ENCODE measurements around the gene UBAC2.

The UBAC2 gene

DNA sequence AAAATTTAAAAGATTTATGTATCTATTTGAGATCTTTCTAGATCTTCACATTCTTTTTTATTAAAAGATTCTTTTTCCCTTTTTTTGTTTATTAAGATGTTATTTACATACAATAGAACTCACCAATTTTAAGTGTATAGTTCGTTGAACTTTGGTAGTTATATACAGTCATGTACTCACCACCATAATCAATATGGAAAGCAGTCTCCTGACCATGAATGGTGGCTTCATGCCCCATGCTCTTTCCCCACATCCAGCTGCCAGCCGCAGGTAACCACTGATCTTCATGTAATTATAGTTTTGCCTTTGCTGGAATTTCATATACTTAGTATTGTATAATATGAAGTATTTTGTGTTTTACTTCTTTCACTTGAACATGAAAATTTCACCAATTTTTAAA, 127.1 kb downstream of the UBAC2 start:
- no peak overlapping the region for H3K4me3 ChIP-seq (ENCODE audit: control insufficient read depth, low read depth, low read length)
- DNase-seq (ENCODE audit: low read depth), result no peak
- TF ChIP-seq CTCF (IDR thresholded peaks at IDR 0.05; ENCODE audit: control insufficient read depth, insufficient read depth, low read depth, low read length, missing control alignments), result no peak

- no peak for DNase-seq (ENCODE audit: low read depth)
- H3K4me3 ChIP-seq (ENCODE audit: control insufficient read depth, low read depth, low read length), result no peak overlapping the region
- TF ChIP-seq CTCF (IDR thresholded peaks at IDR 0.05; ENCODE audit: control insufficient read depth, insufficient read depth, low read depth, low read length, missing control alignments), result no peak
Observed at GRCh38 chr13:99329477-99329876, 128.8 kb downstream of the UBAC2 start.

DNA sequence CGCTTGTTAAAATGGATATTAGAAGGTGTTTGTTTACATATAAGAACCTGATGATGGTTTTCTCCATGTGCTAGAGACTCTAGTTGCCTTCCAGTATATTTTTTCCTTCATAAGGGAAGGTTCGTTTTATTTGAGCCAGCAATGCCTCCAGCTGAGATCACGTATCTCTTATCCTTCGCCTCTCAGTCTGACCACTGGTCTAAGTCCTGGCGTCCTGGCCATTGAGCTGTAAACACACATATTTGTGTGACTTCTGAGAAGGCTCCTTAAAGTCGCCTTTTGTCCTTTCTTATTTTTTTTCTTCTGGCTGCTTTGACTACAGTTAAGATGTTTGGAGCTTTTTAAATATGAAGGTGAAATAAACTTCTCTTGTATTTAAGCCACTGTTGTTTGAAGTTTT, 130.3 kb downstream of the UBAC2 start:
- H3K4me3 ChIP-seq (ENCODE audit: control insufficient read depth, low read depth, low read length), result no peak overlapping the region
- no peak for TF ChIP-seq CTCF (IDR thresholded peaks at IDR 0.05; ENCODE audit: control insufficient read depth, insufficient read depth, low read depth, low read length, missing control alignments)
- no peak for DNase-seq (ENCODE audit: low read depth)

- no peak for TF ChIP-seq CTCF (IDR thresholded peaks at IDR 0.05; ENCODE audit: control insufficient read depth, insufficient read depth, low read depth, low read length, missing control alignments)
- DNase-seq (ENCODE audit: low read depth), result no peak
Observed at GRCh38 chr13:99331881-99332293, 131.2 kb downstream of the UBAC2 start.

GRCh38 chr13:99332456-99332855, 131.8 kb downstream of the UBAC2 start:
- no peak overlapping the region for H3K4me3 ChIP-seq (ENCODE audit: control insufficient read depth, low read depth, low read length)
- DNase-seq (ENCODE audit: low read depth), result no peak
- TF ChIP-seq CTCF (IDR thresholded peaks at IDR 0.05; ENCODE audit: control insufficient read depth, insufficient read depth, low read depth, low read length, missing control alignments), result no peak

More at GRCh38 chr13:99331881-99332293, 131.2 kb downstream of the UBAC2 start:
- no peak overlapping the region for H3K4me3 ChIP-seq (ENCODE audit: control insufficient read depth, low read depth, low read length)

DNA sequence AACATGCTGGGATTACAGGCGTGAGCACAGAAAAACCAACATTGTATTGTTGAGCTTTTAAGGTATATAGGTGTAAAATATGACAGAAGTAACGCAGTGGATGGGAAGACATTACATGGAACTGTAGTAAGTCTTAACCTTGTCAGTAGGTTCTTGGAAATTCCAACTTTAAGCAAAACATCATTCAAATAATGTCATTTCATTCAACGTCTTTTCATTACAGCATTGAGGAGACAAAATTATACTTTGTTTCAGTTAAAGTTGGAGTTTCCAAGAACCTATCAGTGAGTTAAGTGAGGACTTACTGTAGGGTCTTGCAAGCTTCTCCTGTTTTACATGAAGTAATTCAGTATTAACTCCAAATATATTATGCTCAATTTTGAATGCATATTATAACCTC, 133.6 kb downstream of the UBAC2 start:
- no peak for TF ChIP-seq CTCF (IDR thresholded peaks at IDR 0.05; ENCODE audit: control insufficient read depth, insufficient read depth, low read depth, low read length, missing control alignments)
- no peak for DNase-seq (ENCODE audit: low read depth)
- no peak overlapping the region for H3K4me3 ChIP-seq (ENCODE audit: control insufficient read depth, low read depth, low read length)

- DNase-seq (ENCODE audit: low read depth), result no peak
- no peak overlapping the region for H3K4me3 ChIP-seq (ENCODE audit: control insufficient read depth, low read depth, low read length)
- no peak for TF ChIP-seq CTCF (IDR thresholded peaks at IDR 0.05; ENCODE audit: control insufficient read depth, insufficient read depth, low read depth, low read length, missing control alignments)
Observed at GRCh38 chr13:99335087-99335486, 134.4 kb downstream of the UBAC2 start.

Measured in AG09309 (cell line).